AG04450 (cell line): ENCODE data around the gene RANBP1. TPM values are rescaled to one million over a fixed set of nuclear protein-coding genes. Genes with fewer than 3 reads are reported as not detected.

Source experiments
- CTCF ChIA-PET: fragments of 300-600, 350-600 bp; formaldehyde crosslinking; extraction: SDS; loops from one replicate; lab custom pipeline; 2022; ENCODE audit warnings: antibody characterized with exemption, inconsistent platforms; lab: Charles Lee
- POLR2A ChIA-PET: fragments of 350-600 bp; formaldehyde crosslinking; extraction: SDS; loops from one replicate; lab custom pipeline; 2021; ENCODE audit warnings: antibody characterized with exemption, inconsistent platforms; lab: Yijun Ruan, JAX
- DNase-seq: peaks from one replicate; pipeline ENCODE4 v3.0.0-alpha.2; 2011; ENCODE audit warnings: low read depth, low spot score
- H3K27ac ChIP-seq: one replicate; pipeline ENCODE4 v1.5.1; 2012; ENCODE audit warnings: low read depth, low read length, control low read depth
- H3K27me3 ChIP-seq: one replicate; pipeline ENCODE4 v1.6.0; 2012; ENCODE audit warnings: low read length; ENCODE audit not compliant: control insufficient read depth, insufficient read depth
- H3K4me3 ChIP-seq: 2 replicates; pipeline ENCODE4 v1.5.1; 2011; ENCODE audit warnings: mild to moderate bottlenecking, low read depth, low read length, control low read depth
- H3K9me3 ChIP-seq: 2 replicates; pipeline ENCODE4 v1.5.1; 2012; ENCODE audit warnings: low read length; ENCODE audit not compliant: control insufficient read depth, insufficient read depth
- CTCF ChIP-seq: IDR thresholded peaks from 2 replicates; pipeline ENCODE4 v1.5.1; 2011; ENCODE audit warnings: low read depth, low read length, control low read depth, inconsistent platforms
- polyA plus RNA-seq: library from polyadenylated mRNA; depleted of rRNA; stranded (reverse); fragments of >200 nt; gene quantifications from 2 replicates; pipeline ENCODE4 v1.2.3, GENCODE V29; 2011

Gene RANBP1
- polyA plus RNA-seq, 1 experiment, result 154 TPM

GRCh38 chr22:20133930-20134549 is 18.1 kb downstream of the RANBP1 start:
- no peak for DNase-seq
- no peak for TF ChIP-seq CTCF
- Histone ChIP-seq H3K27ac (no peak overlapping the region), H3K27me3 (no peaks in the 10 kb centered on the region), H3K4me3 (no peak overlapping the region; the same call in 1 of the 2 replicates), H3K9me3 (no peaks in the 10 kb centered on the region; the same call in 1 of the 2 replicates)
- ChIA-PET CTCF (no interaction called here), POLR2A (no interaction called here)

- ChIA-PET POLR2A (no interaction called here), CTCF (no interaction called here)
- H3K9me3 ChIP-seq, result no peaks in the 10 kb centered on the region; the same call in 1 of the 2 replicates
- TF ChIP-seq CTCF, result no peak
- H3K4me3 ChIP-seq, result no peak overlapping the region
- H3K27ac ChIP-seq, result no peak overlapping the region
- DNase-seq, result no peak
- no peaks in the 10 kb centered on the region for H3K27me3 ChIP-seq
Measured at GRCh38 chr22:20135265-20135664, 19.4 kb downstream of the RANBP1 start.

- DNase-seq, result no peak
- Histone ChIP-seq H3K27ac (no peak overlapping the region), H3K27me3 (no peaks in the 10 kb centered on the region), H3K4me3 (no peak overlapping the region), H3K9me3 (no peaks in the 10 kb centered on the region; the same call in 1 of the 2 replicates)
- no peak for TF ChIP-seq CTCF
- ChIA-PET CTCF (no interaction called here), POLR2A (no interaction called here)
Measured at GRCh38 chr22:20135806-20136602, 20.1 kb downstream of the RANBP1 start.

- H3K9me3 ChIP-seq, result no peaks in the 10 kb centered on the region; the same call in 1 of the 2 replicates
- H3K27me3 ChIP-seq, result no peaks in the 10 kb centered on the region
- DNase-seq, result no peak
- ChIA-PET POLR2A (no interaction called here), CTCF (no interaction called here)
- H3K4me3 ChIP-seq, result no peak overlapping the region
- no peak for TF ChIP-seq CTCF
- no peak overlapping the region for H3K27ac ChIP-seq
Measured at GRCh38 chr22:20136603-20136873, 20.6 kb downstream of the RANBP1 start.

- Histone ChIP-seq H3K4me3 (no peak overlapping the region), H3K27me3 (no peaks in the 10 kb centered on the region), H3K9me3 (no peaks in the 10 kb centered on the region; the same call in 1 of the 2 replicates), H3K27ac (no peak overlapping the region)
- DNase-seq, result no peak
- ChIA-PET POLR2A (no interaction called here), CTCF (no interaction called here)
- no peak for TF ChIP-seq CTCF
Measured at GRCh38 chr22:20137113-20137512, 21.2 kb downstream of the RANBP1 start.
